ENCODE data around the gene HYAL2. TPM values are rescaled to one million over a fixed set of nuclear protein-coding genes. Genes with fewer than 3 reads are reported as not detected.
A peak's percentile ranks its signal among the peaks of the same experiment; 100 is the strongest.

The HYAL2 gene
- total RNA-seq, 1 experiment from 2014 or later = 29.6 TPM

- peaks cover 22% of the 10 kb centered on the region for H4K20me1 ChIP-seq (ENCODE audit: insufficient read depth)
- TF ChIP-seq CTCF (conservative IDR thresholded peaks at IDR 0.05) (no peak), EZH2 (IDR thresholded peaks at IDR 0.05; ENCODE audit: low read depth) (no peak)
- no peaks in the 10 kb centered on the region for H3K27me3 ChIP-seq (ENCODE audit: insufficient read depth, low read depth)
Measured at GRCh38 chr3:50356553-50356952, 34.0 kb upstream of the HYAL2 start.

GRCh38 chr3:50355829-50356552, 33.4 kb upstream of the HYAL2 start:
- Histone ChIP-seq H3K79me2 (ENCODE audit: low read depth) (peaks cover 47% of the 10 kb centered on the region), H3K4me1 (replicated peaks; ENCODE audit: insufficient read depth) (peaks cover 34% of the 10 kb centered on the region), H2AFZ (no peak overlapping the region), H3K9me3 (ENCODE audit: insufficient read depth, low read depth) (no peaks in the 10 kb centered on the region), H3K4me3 (no peak overlapping the region), H3K36me3 (ENCODE audit: low read depth) (0 out of 2 replicates have a peak, but pooled peaks cover 4% of the 10 kb centered on the region), H4K20me1 (ENCODE audit: insufficient read depth) (peaks cover 22% of the 10 kb centered on the region), H3K4me2 (peak overlapping the region; percentile 89; the same call in 1 of the 2 replicates), H3F3A (ENCODE audit: insufficient read depth, low read depth) (peaks cover 5% of the 10 kb centered on the region; the same call in 1 of the 2 replicates), H3K27ac (no peak overlapping the region), H3K27me3 (ENCODE audit: insufficient read depth, low read depth) (no peaks in the 10 kb centered on the region), H3K9me2 (ENCODE audit: insufficient read depth) (no peaks in the 10 kb centered on the region)
- ChIA-PET CTCF (no interaction called here), POLR2A (ENCODE audit: unreplicated experiment) (no interaction called here)
- BruUV-seq (replicated peaks) = no TSS peak
- TF ChIP-seq CTCF (conservative IDR thresholded peaks at IDR 0.05) (no peak), EZH2 (IDR thresholded peaks at IDR 0.05; ENCODE audit: low read depth) (no peak)
- intact Hi-C loops (cut with micrococcal nuclease; ENCODE audit: unreplicated experiment) = loop anchor here (5.0 kb wide), 1 partner anchor 1031 kb away; the partner anchor contains the start of gene MANF
- DNase-seq = no peak

More at GRCh38 chr3:50356553-50356952, 34.0 kb upstream of the HYAL2 start:
- H3K9me3 ChIP-seq (ENCODE audit: insufficient read depth, low read depth) = no peaks in the 10 kb centered on the region
- CTCF ChIA-PET = no interaction called here
- POLR2A ChIA-PET (ENCODE audit: unreplicated experiment) = no interaction called here
- H3K4me2 ChIP-seq = peak overlapping the region; percentile 89
- no peak overlapping the region for H2AFZ ChIP-seq
- peak overlapping the region; percentile 86; the same call in 1 of the 2 replicates for H3K4me3 ChIP-seq
- no peaks in the 10 kb centered on the region for H3K9me2 ChIP-seq (ENCODE audit: insufficient read depth)
- peaks cover 5% of the 10 kb centered on the region; the same call in 1 of the 2 replicates for H3F3A ChIP-seq (ENCODE audit: insufficient read depth, low read depth)
- H3K36me3 ChIP-seq (ENCODE audit: low read depth) = 0 out of 2 replicates have a peak, but pooled peaks cover 4% of the 10 kb centered on the region
- intact Hi-C loops (cut with micrococcal nuclease; ENCODE audit: unreplicated experiment) = loop anchor here (5.0 kb wide), 1 partner anchor 1031 kb away; the partner anchor contains the start of gene MANF
- H3K4me1 ChIP-seq (replicated peaks; ENCODE audit: insufficient read depth) = peaks cover 30% of the 10 kb centered on the region
- H3K79me2 ChIP-seq (ENCODE audit: low read depth) = peaks cover 43% of the 10 kb centered on the region
- no peak for DNase-seq
- BruUV-seq (replicated peaks) = no TSS peak
- no peak overlapping the region for H3K27ac ChIP-seq

- CTCF ChIA-PET = no interaction called here
Measured at GRCh38 chr3:50354850-50355249, 32.3 kb upstream of the HYAL2 start.

More at GRCh38 chr3:50354850-50355249, 32.3 kb upstream of the HYAL2 start:
- H3K4me2 ChIP-seq = no peak overlapping the region
- no peak overlapping the region for H2AFZ ChIP-seq
- H3K9me3 ChIP-seq (ENCODE audit: insufficient read depth, low read depth) = no peaks in the 10 kb centered on the region
- POLR2A ChIA-PET (ENCODE audit: unreplicated experiment) = interaction anchor here (0.7 to 1.0 kb wide), 2 partner anchors 16 to 18 kb away, joined by 3 to 7 read pairs; no protein-coding TSS in a partner anchor
- H3K27me3 ChIP-seq (ENCODE audit: insufficient read depth, low read depth) = no peaks in the 10 kb centered on the region
- no TSS peak for BruUV-seq (replicated peaks)
- H3K27ac ChIP-seq = no peak overlapping the region
- H3F3A ChIP-seq (ENCODE audit: insufficient read depth, low read depth) = peaks cover 5% of the 10 kb centered on the region; the same call in 1 of the 2 replicates
- peaks cover 40% of the 10 kb centered on the region for H3K4me1 ChIP-seq (replicated peaks; ENCODE audit: insufficient read depth)
- no peak for TF ChIP-seq EZH2 (IDR thresholded peaks at IDR 0.05; ENCODE audit: low read depth)
- no peak for TF ChIP-seq CTCF (conservative IDR thresholded peaks at IDR 0.05)
- H3K79me2 ChIP-seq (ENCODE audit: low read depth) = peaks cover 51% of the 10 kb centered on the region
- intact Hi-C loops (cut with micrococcal nuclease; ENCODE audit: unreplicated experiment) = loop anchor here (5.0 kb wide), 1 partner anchor 1032 kb away; the partner anchor contains the start of gene MANF
- H4K20me1 ChIP-seq (ENCODE audit: insufficient read depth) = peaks cover 22% of the 10 kb centered on the region
- H3K36me3 ChIP-seq (ENCODE audit: low read depth) = 0 out of 2 replicates have a peak, but pooled peaks cover 4% of the 10 kb centered on the region
- no peak overlapping the region for H3K4me3 ChIP-seq
- H3K9me2 ChIP-seq (ENCODE audit: insufficient read depth) = no peaks in the 10 kb centered on the region
- no peak for DNase-seq

All from PC-9 (cell line).